ELR (cell line): ENCODE results near the gene TMEM51.
A peak's percentile ranks its signal among the peaks of the same experiment; 100 is the strongest.
"Not testable (repeated sequence)": the region's sequence is repeated elsewhere in the genome, so short reads cannot be mapped to it uniquely, and the experiment has no call there.

Experiments used
- DNase-seq: peaks from one replicate; pipeline ENCODE4 v3.0.0-alpha.2; 2015; ENCODE audit warnings: low read depth

TMEM51 gene

DNA sequence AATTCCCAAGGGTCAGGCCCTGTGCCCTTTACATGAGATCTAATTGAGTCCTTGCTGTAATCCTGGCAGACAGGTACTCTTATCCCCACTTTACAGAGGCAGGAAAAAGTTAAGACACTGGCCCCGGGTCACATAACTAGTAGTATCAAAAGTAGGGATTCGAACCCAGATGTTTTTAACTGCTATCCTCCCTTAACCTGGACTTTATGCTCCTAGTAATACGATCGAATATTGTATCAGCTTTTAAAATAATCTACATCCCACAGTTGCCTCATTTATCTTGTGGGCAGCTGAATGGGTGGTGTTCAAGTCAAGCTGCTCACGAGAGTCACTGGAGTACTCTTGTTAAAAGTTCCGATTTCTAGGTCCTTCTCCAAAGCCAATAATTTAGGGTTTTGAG lies 25.5 kb upstream of the TMEM51 start:
- no peak for DNase-seq

DNA sequence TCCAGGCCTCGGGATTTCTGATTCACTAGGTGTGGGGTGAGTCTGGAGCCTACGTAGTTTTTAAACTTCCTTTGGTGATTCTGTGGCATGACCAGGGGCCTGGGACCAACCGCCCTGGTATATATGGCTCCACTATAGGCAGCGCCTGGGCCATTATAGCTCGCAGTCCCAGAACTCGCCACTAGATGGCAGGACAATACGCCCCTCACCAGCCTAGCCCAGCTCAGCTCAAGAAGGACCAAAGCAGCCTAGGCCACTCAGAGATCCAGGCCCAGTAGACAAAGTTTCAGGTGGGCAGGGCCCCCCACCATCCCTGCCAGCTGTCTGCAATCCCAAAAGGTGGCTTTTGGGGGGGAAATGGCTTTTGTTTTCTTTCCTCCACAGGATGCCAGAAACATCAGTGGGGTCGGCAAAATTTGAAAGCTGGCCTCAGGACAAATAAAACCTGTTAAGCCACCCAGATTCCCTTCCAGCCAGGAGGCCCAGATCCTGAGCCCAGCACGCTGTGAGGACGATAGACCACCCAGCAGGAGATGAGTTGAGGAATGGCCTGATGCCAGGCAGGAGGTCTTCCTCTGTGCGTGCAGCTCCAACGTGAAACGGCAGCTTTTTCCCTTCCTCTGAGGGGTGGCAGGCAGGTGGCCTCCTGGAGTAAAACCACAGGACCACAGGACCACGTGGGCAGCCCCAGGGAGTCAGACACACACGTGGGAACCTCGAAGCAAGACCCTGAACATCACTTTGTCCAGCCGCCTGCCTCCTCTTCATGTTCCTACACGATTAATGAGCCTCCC lies 24.8 kb upstream of the TMEM51 start:
- DNase-seq = peak; percentile 71

DNA sequence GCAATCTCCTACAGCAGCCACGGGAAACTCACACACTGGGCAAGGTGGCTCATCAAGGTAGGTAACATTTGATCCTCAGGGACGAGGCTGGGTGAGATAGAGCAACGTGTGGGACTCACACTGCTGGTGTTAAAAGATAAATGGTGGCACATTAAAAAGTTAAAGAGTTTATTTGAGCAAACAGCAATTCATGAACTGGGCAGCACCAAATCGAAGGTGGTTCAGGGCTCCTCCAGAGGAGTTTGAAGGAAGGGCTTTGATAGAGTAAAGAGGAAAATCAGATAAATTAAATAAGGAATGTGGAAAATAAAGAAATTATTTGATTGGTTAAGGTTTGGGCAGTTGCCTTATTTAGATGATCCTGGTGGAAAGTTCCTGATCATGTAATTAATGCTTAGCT lies 23.6 kb upstream of the TMEM51 start:
- DNase-seq = no peak

DNA sequence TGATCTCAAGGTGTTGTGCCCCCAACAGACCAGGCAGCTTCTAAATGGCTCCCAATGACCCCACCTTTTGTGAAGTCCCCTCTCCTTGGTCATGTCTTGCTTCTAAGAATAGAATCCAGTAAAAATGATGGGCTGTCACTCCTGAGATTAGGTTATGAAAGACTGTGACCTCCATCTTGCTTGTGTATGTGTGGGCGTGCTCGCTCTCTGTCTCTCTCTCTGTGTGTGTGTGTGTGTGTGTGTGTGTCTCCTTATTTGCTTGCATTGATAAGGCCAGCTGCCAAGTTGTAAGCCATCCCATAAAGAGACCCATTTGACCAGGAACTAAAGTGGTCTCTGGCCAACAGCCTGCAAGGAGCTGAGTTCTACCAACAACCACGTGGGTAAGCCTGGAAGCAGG lies 22.9 kb upstream of the TMEM51 start:
- no peak for DNase-seq

DNA sequence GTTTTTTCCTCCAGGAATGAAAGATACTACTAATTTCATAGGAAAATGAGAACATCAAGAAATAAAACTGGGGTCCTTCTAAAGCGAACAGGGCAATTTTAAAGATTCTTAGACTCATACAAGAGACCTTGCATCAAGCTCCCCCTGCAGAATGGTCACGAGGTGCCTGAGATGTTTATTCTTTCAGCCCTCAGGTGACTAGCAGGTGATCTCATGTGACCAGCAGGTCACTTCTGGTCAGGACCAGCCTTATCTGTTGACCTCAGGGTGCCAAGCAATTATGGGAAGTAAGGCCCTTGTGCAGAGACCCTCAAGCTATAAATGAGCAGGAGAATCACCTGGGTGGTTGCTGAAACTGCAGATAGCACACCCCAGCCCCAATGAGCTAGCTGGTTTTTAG lies 20.6 kb upstream of the TMEM51 start:
- no peak for DNase-seq

DNA sequence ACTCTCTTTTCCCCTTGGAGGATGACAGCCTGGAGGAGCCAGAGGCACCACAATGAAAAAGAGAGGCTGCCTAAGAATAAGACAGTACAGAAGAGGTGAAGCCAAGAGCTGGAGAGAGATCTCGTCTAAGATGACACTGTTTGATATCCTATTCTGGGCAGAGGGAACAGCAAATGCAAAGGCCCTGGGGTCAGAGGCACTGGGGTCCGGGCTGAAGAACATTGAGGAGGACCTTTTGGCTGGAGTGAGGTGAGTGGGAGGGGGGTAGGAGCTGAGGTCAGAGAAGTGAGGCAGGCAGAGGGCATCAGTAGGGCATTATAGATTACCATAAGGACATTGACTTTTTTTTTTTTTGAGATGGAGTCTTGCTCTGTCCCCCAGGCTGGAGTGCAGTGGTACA lies 19.3 kb upstream of the TMEM51 start:
- no peak for DNase-seq

DNA sequence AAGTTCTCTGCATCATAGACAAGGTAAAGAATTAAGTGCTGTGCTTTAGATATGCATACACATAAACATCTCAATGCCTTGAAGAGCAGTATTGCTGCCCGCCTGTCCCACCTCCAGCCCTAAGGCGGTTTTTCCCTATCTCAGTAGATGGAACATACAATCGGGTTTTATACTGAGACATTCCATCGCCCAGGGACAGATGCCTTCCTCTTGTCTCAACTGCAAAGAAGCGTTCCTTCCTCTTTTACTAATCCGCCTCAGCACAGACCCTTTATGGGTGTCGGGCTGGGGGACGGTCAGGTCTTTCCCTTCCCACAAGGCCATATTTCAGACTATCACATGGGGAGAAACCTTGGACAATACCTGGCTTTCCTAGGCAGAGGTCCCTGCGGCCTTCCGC lies 17.9 kb upstream of the TMEM51 start:
- DNase-seq = not testable (repeated sequence)

DNA sequence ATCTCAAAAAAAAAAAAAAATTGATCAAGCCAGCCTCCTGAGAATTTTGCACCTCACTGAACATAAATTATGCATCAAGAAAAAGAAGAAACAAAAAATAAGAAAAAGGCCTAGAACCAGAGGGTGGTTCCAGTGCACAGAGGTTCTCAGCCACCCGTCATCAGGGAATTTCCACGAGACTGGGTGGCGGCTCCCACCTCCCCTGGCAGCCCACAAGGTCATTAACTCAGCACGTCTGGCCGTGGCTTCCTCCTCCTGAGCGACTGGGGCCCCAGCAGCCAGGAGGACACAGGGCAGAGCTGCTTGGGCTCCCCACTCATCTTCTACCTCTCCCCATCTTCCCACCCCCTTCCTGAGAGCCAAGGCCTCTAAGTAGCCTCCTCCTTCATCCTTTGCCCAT lies 15.7 kb upstream of the TMEM51 start:
- DNase-seq = no peak

DNA sequence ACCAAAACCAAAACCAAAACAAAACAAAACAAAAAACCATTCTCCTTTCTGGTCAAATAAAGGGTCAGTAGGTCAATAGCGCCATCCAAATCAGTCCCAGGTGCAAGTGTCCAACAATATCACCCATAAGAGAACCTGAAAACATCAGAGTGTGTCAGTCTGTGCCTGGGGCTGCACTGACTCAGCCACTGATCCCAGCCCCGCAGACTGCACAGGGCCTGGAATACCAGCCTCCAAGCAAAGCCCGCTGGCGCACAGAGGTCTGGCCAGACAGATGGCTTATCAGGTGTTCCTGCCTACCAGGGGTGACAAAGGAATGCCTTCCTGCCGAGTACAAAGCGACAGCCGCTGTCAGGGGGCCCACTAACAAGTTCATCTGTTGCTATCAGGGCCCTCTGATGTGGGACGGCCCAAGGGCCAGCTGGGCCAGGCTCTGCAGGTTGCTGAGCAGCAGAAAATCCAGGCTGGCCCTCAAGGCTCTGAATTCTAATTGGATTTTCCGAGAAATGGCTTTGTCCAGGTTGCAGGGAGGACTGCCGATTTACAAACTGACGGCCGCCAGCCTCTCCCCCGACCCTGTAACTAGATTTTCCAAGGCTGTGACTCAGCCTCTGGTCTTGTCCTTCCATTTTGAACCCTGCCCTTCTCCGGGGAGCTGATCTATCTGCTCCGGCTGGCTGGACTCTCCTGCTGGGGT lies 13.7 kb upstream of the TMEM51 start:
- peak; percentile 48 for DNase-seq

DNA sequence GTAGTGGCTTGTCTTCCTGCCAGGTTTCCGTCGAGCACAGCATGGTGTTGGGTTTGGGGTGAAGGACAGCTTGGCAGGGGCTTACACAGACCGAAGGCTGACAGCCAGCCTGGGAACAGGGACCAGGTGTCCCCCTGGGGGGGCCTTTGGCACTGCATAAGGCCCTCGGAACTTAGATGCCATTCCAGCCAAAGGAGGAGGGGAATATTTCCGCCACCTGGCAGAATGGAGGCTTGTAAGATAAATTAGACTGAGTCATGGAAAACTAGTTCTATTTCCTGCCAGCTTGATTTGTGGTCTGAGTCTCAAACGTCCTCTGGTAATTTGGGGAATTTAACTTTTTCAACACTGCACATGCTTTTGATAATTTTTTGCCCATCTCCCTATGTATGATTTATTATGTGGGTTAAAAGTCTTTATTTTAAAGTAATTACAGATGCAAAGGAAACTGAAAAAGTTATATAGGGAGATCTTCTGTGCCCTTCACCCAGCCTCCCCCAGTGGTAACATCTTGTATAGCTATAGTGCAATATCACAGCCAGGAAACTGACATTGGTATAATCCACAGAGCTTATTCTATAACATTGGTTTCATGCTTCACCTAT lies 11.5 kb upstream of the TMEM51 start:
- DNase-seq = peak; percentile 13

DNA sequence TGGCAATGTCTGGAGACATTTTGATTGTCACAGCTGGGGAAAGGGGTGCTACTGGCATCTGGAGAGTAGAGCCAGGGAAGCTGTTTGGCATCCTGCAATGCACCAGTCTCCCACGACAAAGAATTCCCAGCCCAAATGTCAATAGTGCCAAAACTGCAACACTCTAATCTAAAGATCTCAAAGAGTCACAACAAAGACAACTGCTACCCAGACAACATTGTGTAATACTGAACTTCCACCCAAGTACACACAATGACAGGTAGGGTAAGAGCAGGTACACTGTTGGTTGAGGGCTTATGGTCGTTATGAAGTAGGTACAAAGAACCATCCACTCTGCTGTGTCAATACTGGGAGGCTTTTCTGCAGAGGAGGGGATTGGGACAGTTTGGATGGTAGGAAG lies 8.2 kb upstream of the TMEM51 start:
- DNase-seq = no peak

DNA sequence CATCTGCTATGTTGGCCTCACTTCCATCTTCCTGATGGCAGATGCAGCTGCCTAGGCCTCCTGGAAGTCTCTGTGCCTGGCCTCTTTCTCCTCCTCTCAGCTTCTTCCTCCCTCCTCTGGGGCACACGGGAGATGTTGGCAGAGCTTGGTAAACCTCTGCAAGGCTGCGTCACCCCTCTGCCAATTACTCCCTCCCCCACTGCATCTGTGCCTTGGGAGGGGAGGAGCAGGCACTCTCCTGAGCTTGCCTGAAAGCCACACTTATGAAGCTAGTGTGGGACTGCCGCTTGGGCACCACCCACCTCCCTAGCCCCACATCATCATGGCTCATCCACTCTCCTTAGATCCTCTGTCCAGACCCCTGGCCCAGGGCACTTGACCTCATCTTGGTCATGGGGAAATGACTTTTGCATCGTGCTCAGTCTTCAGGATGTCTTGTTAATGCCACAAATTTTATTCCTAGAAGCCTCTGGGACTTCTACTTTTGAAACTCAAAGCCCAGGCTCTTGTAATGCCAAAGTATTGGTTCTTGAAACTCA lies 7.3 kb upstream of the TMEM51 start:
- DNase-seq = no peak

DNA sequence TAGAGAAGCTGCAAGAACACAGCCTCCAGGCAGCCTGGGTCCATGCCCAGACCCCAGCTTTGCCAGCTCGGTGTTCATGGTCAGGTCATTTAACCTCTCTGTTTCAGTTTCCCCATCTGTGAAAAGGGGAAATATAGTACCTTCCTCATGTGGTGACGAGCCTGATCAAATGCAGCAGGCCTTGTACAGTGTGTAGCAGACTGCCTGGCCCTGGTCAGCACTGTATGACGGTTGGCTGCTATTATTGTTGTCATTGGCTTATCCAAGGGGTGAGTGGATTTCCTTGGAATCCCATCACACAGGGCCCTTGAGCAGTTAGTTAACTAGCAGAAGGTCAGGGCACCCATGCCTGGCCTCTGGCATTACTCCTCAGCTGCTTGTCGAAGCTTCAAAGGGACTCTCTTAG lies 6.6 kb upstream of the TMEM51 start:
- no peak for DNase-seq

DNA sequence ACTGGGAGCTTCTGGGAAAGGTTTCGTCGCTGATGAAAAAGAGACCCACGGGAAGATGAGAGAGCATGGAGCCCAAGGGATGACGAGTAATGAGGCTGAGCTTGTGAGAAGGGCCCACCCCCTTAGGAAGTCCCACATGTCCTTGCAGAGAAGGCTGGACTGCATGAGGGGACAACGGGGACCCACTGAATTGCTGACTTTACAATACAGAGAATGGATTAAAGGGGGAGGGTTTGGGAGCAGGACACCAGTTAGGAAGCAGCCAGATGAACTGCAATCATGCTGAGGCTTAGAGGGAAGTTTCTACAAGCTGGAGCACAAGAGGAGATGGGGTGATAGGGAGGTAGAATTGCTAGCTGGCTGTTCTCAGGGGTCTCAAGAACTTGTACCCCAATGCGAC lies 5.5 kb upstream of the TMEM51 start:
- no peak for DNase-seq

DNA sequence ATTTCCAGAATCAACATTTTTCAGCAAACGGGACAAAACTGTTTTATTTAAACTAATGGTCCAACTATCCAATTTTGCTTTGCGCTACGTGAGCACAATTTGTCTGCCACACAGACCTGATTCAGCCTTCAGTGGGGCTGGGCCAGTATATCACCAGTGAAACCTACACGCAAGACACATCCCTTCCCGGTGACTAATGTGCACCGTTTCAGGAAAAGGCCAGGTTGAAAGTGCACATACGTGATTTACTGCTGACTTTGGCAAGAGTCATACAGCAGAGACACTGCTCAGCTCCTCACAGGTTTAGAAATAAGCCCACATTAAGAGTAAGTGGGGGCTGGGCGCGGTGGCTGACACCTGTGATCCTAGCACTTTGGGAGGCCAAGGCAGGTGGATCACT lies 5.1 kb upstream of the TMEM51 start:
- DNase-seq = no peak

DNA sequence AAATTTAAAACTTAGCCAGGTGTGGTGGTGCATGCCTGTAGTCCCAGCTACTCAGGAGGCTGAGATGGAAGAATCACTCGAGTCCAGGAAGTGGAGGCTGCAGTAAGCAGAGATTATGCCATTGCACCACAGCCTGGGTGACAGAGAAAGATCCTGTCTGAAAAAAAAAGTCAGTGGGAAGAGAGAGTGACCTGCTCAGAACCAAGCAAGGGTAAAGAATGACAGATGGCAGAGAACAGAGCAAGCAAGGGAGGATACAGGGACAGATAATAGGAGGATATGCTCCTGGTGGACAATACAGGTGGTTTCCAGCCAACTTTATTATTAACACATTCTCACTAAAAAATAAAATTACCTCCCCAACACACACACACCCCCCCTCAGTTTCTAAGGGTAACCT lies 4.6 kb upstream of the TMEM51 start:
- DNase-seq = no peak

DNA sequence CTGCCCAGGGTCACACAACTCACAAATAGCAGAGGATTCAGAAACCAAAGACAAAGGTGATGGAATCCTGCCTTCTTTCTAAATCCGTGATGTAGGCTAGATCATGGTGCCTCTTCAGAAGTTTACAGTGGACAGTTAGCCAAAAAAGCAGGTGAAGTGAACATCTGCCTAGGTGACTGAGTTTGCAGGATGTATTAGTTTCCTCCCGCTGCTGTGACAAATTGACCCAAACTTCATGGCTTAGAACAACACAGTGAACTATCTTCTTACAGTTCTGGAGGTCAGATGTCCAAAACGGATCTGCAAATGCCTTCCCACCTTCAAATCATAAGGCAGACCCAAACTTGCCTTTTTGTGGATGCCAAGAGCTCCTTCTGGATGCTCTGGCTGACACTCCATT lies 3.2 kb upstream of the TMEM51 start:
- DNase-seq = no peak

DNA sequence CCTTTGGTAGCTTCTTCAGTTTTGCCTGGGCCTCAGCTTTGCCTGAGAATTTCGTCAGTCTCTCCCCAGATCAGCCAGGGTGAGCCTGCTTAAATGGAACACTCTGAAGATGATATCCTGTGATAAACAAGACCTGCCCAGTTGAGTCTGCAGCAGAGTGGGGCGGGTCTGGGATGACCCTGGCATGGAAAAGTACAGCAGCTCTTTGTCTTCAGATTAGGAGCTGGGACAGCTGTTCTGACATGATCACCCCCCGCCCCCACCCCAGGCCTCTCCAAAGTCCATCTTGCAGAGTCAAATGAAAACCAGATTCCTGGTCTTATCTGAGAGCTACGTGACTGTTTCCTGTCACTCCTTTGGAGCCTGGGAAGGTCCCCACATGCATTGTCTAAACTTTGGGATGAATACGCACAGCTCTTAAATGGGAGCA lies 2.2 kb upstream of the TMEM51 start:
- DNase-seq = no peak

DNA sequence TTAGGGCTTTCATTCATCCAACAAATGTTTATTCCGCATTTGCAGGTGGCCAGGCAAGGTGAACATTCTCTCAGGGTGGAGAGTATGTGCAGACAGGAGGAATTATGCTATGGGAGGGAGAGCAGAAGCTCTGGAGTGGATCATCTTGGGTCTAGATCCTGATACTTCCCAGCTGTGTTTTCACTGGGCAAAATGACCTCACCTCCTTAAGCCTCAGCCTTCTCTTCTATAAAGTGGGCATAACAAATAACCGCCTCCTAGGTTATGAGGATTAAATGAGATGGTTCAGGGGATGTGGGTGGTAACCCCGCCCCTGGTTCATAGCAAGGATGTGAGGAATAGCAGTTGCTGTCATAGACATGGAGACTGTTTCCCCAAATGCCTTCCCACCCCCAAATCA lies 1.7 kb upstream of the TMEM51 start:
- no peak for DNase-seq

DNA sequence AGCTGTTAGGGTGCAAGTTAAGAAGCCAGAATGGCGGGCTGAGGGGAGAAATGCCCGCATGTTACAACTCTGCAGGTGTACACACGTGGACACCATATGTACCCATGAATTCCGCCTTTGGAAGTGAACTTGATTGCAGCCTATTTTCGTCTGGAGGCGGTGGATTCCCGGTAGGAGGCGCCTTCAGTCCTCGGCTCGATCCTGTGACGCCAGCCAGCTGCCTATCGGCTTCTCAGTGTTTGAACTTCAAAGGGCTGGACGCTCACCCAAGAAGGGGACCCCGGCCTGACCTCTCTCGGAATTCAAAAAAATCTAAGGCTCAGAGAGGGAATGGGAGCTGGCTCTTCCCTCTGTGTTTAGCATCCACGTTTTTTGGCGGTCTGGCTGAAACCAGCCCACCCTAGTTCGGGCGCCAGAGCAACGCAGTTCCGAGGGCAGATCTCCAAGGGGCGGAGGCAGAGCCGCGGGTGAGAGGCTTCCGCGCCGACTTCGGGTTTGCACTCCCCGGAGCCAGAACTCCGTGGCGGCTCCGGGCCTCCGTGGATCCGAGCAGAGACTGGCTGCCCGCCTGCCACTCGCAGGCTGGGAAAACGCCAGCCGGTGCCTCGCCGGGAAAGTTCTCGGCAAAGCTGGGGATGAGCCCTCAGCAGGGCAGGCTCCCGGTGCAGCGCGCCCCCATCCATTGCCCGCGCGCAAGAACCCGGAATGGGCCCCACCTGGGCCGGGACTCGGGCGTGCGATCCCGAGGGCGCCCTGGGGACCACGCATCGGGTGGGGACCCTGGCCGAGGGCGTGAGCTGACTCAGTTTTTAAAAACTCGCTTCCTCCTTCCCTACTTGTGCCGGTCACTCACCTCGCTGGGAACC lies 996 bp upstream of the TMEM51 start:
- peak; percentile 90 for DNase-seq

DNA sequence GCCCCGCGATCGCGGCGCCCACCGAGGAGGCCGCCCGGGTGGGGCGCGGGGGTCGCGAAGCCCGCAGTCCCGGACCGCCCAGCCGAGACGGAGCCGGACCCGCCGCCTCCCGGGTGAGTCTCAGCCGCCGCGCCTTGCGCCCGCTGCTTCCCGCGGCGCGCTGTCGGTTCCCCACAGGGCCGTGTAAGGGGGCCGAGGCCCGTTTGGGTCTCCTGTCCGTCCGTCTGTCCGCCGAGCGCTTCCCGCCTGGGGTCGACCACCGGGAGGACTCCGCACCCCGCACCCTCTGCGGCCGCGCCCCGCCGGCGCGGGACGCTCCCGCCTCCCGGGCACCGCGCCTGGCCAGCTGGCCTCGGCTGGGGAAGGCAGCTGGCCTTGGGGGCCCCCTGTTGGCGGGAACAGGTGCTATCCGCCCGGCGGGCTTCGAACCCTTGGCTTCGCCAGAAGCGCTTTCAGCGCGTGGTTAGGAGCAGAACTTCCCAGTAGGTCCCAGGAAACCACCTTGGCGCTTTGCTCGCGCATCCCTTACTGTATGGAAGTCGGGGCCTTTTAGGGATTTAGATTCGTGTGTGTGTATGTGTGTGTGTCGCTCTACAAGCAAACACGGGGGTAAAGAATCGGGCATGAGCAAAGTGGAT lies 414 bp downstream of the TMEM51 start:
- DNase-seq = peak; percentile 75
